Activated naive CD4-positive, alpha-beta T cell treated with anti-CD3 and anti-CD28 coated beads, Interleukin-2, amount 10 ng/mL, durations not matched to agents 7 days and 5 days (primary cell): ENCODE data around the gene ACSF3.
A peak's percentile ranks its signal among the peaks of the same experiment; 100 is the strongest.

Source experiments
- CTCF ChIA-PET: fragments of 350-600 bp; sonication (Branson Sonifier 250); formaldehyde crosslinking; loops from one replicate; lab custom pipeline; 2021; ENCODE audit warnings: antibody characterized with exemption; lab: Charles Lee
- DNase-seq: peaks from one replicate; pipeline ENCODE4 v3.0.0-alpha.2; 2020
- H3K27ac Mint-ChIP-seq: one replicate; pipeline ENCODE4 v1.8.0; 2021; ENCODE audit warnings: mild to moderate bottlenecking, moderate library complexity, mixed read lengths
- H3K27me3 Mint-ChIP-seq: one replicate; pipeline ENCODE4 v1.8.0; 2021; ENCODE audit warnings: mild to moderate bottlenecking, mixed read lengths
- H3K36me3 Mint-ChIP-seq: one replicate; pipeline ENCODE4 v1.8.0; 2021; ENCODE audit warnings: mixed read lengths
- H3K4me1 Mint-ChIP-seq: one replicate; pipeline ENCODE4 v1.8.0; 2021; ENCODE audit warnings: mixed read lengths
- H3K4me3 Mint-ChIP-seq: one replicate; pipeline ENCODE4 v1.8.0; 2021; ENCODE audit warnings: mild to moderate bottlenecking, moderate library complexity, mixed read lengths
- H3K9me3 Mint-ChIP-seq: one replicate; pipeline ENCODE4 v1.8.0; 2021; ENCODE audit warnings: mixed read lengths

The ACSF3 gene

GRCh38 chr16:89052191-89052889 lies 41.3 kb upstream of the ACSF3 start:
- Mint-ChIP-seq H3K27ac (no peak overlapping the region), H3K36me3 (no peaks in the 10 kb centered on the region), H3K9me3 (no peaks in the 10 kb centered on the region), H3K4me3 (peak overlapping the region; percentile 65), H3K4me1 (no peaks in the 10 kb centered on the region), H3K27me3 (peaks cover 12% of the 10 kb centered on the region)
- no peak for DNase-seq
- CTCF ChIA-PET: no interaction called here

DNA sequence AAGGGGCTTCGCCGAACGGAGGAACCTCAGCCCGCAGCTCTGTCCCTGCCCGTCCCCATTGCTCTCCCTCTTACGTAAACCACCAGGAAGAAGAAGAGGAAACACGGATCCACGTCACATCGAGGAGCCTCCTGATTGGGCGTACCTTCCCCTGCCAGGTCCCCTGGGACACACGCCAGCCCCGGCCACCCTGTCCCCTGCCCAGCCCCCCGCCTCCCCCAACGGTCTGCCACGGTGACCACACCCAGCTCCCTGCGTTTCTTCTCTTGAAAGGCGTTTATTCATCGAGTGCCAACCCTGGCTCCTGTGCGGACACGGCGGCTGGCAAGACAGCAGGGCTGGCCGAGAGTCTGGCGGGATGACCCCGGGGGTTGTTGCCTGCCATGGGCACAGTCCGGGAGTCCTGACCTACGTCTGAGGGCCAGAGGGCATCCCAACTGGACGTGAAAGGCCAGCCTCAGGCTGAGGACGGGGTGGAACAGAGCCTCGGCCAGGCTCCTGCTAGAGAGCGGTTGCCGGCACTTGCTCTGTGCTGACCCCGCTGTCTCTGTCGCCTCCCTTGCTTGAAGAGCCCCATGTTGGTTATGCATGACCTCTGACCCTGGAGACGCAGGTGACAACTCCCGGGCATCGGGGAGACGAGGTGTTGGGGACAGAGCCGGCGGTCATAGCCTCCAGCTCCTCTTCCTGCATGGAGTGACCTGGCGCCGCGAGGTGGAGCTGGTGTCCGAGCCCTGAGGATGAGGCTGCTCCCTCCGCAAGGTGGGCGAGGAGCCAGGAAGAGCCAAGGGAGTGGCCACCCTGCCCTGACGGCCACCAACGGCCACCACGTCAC lies 40.5 kb upstream of the ACSF3 start:
- Mint-ChIP-seq H3K36me3 (no peaks in the 10 kb centered on the region), H3K4me3 (peak overlapping the region; percentile 65), H3K27ac (no peak overlapping the region), H3K9me3 (no peaks in the 10 kb centered on the region), H3K4me1 (no peaks in the 10 kb centered on the region), H3K27me3 (peaks cover 12% of the 10 kb centered on the region)
- DNase-seq: no peak
- CTCF ChIA-PET: no interaction called here

DNA sequence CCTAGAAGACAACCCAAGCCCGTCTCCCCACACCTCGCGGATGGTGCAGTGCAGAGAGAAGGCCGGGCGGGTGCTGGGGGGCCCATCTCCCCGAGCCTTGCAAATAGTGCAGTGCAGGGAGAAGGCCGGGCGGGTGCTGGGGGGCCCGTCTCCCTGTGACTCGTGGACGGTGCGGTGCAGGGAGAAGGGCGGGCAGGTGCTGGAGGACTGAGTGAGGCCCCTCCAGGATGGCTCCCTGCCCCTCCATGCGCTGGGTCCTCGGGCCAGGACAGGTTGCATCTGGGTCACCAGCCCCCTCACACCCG lies 40.0 kb upstream of the ACSF3 start:
- no peaks in the 10 kb centered on the region for H3K4me1 Mint-ChIP-seq
- H3K4me3 Mint-ChIP-seq: no peak overlapping the region
- H3K36me3 Mint-ChIP-seq: no peaks in the 10 kb centered on the region
- no peak overlapping the region for H3K27ac Mint-ChIP-seq
- no peak for DNase-seq
- no peaks in the 10 kb centered on the region for H3K9me3 Mint-ChIP-seq
- H3K27me3 Mint-ChIP-seq: peaks cover 15% of the 10 kb centered on the region
- CTCF ChIA-PET: no interaction called here

DNA sequence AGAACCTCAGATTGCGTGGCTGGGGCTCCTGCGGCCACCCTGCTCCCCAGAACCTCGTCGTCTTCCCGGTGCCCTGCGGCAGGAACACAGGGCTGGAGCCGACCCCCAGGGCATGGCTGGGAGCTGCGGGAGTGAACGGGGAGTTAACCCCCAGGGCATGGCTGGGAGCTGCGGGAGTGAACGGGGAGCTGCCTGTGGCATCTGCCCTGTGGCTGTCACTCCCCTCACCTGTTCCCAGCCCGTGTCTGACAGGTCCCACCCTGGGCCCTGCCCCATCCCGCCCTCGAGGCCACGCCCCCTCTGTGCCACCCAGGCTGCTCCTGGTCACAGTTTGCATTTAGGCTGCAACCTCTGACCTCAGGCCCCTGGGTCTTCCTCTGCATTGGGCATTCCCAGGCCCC lies 39.4 kb upstream of the ACSF3 start:
- H3K9me3 Mint-ChIP-seq: no peaks in the 10 kb centered on the region
- no peak overlapping the region for H3K27ac Mint-ChIP-seq
- no peak overlapping the region for H3K4me3 Mint-ChIP-seq
- CTCF ChIA-PET: no interaction called here
- no peaks in the 10 kb centered on the region for H3K36me3 Mint-ChIP-seq
- peaks cover 12% of the 10 kb centered on the region for H3K27me3 Mint-ChIP-seq
- no peaks in the 10 kb centered on the region for H3K4me1 Mint-ChIP-seq
- no peak for DNase-seq

DNA sequence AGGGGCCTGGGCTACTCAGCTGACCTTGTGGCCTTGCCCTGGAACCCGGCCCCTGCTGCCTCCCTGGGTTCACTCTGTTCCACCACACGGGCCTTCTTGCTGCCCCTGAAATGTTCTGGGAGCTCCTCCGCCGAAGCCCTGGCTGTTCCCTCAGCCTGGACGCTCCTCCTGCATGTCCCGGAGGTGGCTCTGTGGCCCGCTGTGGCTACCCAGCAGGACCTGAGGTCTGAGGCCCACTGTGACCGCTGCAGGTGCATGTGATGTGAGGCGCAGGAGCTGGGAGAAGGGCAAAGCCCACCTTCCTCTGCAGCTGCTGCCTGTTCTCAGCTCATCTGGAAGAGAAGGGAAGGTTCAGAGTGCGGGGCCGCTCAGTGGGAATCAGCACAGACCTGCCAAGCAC lies 38.9 kb upstream of the ACSF3 start:
- Mint-ChIP-seq H3K36me3 (no peaks in the 10 kb centered on the region), H3K9me3 (no peaks in the 10 kb centered on the region), H3K4me3 (no peak overlapping the region), H3K4me1 (no peaks in the 10 kb centered on the region), H3K27ac (no peak overlapping the region), H3K27me3 (peaks cover 12% of the 10 kb centered on the region)
- no peak for DNase-seq
- CTCF ChIA-PET: no interaction called here

GRCh38 chr16:89055313-89055712 lies 38.3 kb upstream of the ACSF3 start:
- no peak overlapping the region for H3K27ac Mint-ChIP-seq

DNA sequence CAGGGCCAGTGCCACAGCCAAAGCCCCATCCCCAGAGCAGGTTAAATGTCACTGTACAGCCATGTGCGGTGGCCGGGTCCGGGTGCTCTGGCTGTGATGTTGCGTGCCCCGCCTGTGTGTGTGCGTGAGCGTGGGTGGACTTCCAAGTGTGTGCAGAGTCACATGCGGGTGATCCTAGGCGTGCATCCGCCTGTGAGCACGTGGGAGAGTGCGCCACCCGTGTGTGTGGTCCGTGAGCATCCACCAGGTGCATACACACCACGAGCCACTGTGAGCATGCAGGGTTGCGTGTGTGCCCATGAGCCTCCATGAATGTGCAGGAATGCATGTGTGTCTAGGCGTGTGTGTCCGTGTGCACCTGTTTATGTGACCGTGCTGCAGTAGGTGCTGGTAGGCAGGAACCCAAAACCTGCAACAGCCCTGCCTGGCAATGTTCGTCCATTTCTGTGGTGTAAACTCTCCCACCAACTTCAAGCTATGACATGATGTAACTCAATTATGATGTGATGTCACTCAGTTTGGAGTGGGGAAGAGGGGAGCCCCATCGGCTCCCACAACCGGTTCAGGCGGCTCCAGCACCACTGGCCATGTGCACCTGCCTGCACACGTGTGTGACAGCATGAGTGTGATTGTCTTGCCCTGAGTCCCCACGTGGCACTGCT lies 37.6 kb upstream of the ACSF3 start:
- DNase-seq: no peak
- Mint-ChIP-seq H3K27me3 (peaks cover 12% of the 10 kb centered on the region), H3K36me3 (no peaks in the 10 kb centered on the region), H3K4me3 (no peak overlapping the region), H3K4me1 (no peaks in the 10 kb centered on the region), H3K27ac (no peak overlapping the region), H3K9me3 (no peaks in the 10 kb centered on the region)
- CTCF ChIA-PET: no interaction called here

More at GRCh38 chr16:89055313-89055712, 38.3 kb upstream of the ACSF3 start:
- no peak for DNase-seq
- CTCF ChIA-PET: no interaction called here
- no peak overlapping the region for H3K4me3 Mint-ChIP-seq
- no peaks in the 10 kb centered on the region for H3K4me1 Mint-ChIP-seq
- peaks cover 12% of the 10 kb centered on the region for H3K27me3 Mint-ChIP-seq
- no peaks in the 10 kb centered on the region for H3K9me3 Mint-ChIP-seq
- no peaks in the 10 kb centered on the region for H3K36me3 Mint-ChIP-seq

DNA sequence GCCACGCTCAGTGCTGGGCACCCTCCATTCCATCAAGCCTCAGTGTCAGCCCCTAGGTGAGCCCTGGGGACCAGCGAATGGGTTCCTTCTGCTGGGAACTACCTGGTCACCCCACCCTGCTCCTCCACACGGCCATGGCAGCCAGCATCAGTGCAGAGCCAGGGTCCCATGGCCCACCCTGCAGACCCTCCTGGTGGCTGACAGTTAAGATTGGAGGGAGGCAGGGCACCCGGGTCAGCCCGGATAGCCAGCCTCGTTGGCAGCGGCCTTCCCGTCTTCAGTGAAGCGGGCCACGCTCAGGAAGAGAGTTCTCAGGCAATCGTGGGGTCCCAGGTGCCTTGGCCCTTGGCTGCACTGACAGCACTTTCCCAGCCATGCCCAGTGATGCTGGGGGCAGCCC lies 37.1 kb upstream of the ACSF3 start:
- CTCF ChIA-PET: no interaction called here
- no peaks in the 10 kb centered on the region for H3K36me3 Mint-ChIP-seq
- H3K27me3 Mint-ChIP-seq: peaks cover 12% of the 10 kb centered on the region

GRCh38 chr16:89057738-89058137 lies 35.9 kb upstream of the ACSF3 start:
- H3K4me1 Mint-ChIP-seq: no peaks in the 10 kb centered on the region

More for the DNA sequence above, 37.1 kb upstream of the ACSF3 start:
- Mint-ChIP-seq H3K9me3 (no peaks in the 10 kb centered on the region), H3K27ac (no peak overlapping the region), H3K4me1 (no peaks in the 10 kb centered on the region), H3K4me3 (no peak overlapping the region)
- DNase-seq: no peak

DNA sequence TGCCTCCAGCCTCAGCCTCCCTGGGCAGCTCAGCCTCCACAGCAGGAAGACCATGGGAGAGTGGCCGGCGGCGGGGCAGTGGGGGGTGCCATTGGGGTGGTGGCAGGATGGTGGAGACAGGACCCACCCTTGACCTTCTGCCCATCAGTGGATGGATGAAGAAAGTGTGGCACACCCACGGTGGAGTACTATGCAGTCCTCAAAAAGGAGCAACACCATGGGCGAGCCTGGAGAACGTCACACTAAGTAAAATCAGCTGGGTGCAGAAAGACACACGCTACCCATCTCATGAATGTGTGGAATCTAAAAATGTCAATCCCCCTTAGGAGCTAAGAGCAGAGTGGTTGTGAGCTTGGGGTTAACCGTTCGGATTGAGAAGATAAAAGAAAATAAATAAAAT lies 34.8 kb upstream of the ACSF3 start:
- H3K4me1 Mint-ChIP-seq: no peaks in the 10 kb centered on the region
- H3K27ac Mint-ChIP-seq: no peak overlapping the region
- no peaks in the 10 kb centered on the region for H3K36me3 Mint-ChIP-seq
- no peak overlapping the region for H3K4me3 Mint-ChIP-seq
- no peaks in the 10 kb centered on the region for H3K9me3 Mint-ChIP-seq
- no peak for DNase-seq
- CTCF ChIA-PET: no interaction called here
- peaks cover 4% of the 10 kb centered on the region for H3K27me3 Mint-ChIP-seq

More at GRCh38 chr16:89057738-89058137, 35.9 kb upstream of the ACSF3 start:
- no peak for DNase-seq
- Mint-ChIP-seq H3K27me3 (peaks cover 10% of the 10 kb centered on the region), H3K9me3 (no peaks in the 10 kb centered on the region), H3K36me3 (no peaks in the 10 kb centered on the region), H3K4me3 (no peak overlapping the region), H3K27ac (no peak overlapping the region)
- CTCF ChIA-PET: no interaction called here

DNA sequence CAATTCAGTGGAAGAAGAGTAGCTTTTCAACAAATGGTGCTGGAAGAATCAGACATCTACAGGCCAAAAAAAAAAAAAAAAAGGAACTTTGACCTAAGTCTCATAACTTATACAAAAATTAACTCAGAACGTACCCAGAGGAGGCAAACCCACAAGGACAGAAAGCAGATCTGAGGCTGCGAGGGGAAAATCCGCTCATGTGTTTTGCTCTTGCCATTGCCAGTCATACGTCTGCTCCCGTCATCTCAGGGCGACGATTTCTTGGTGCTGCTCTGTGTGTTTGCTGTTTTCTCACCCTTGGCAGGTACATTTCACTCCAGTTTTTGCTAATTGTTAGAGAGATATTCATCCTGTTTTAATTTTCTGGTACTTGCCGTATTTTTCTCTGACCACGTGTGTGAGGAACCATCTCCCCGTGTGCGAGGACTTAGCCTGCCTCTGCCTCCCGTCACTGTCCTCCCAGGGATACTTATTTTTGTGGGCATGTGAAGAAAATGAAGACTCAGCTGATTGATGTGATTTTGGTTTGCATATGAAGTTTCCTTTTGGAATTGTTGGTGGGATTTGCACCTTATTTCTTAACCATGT lies 33.4 kb upstream of the ACSF3 start:
- Mint-ChIP-seq H3K4me1 (no peaks in the 10 kb centered on the region), H3K36me3 (no peaks in the 10 kb centered on the region), H3K27me3 (peaks cover 4% of the 10 kb centered on the region), H3K4me3 (no peak overlapping the region), H3K9me3 (no peaks in the 10 kb centered on the region), H3K27ac (no peak overlapping the region)
- DNase-seq: no peak
- CTCF ChIA-PET: no interaction called here

- no peaks in the 10 kb centered on the region for H3K4me1 Mint-ChIP-seq
- CTCF ChIA-PET: no interaction called here
- H3K27me3 Mint-ChIP-seq: peaks cover 4% of the 10 kb centered on the region
- H3K9me3 Mint-ChIP-seq: no peaks in the 10 kb centered on the region
- no peak for DNase-seq
- H3K27ac Mint-ChIP-seq: no peak overlapping the region
- no peaks in the 10 kb centered on the region for H3K36me3 Mint-ChIP-seq
- H3K4me3 Mint-ChIP-seq: no peak overlapping the region
Measured at GRCh38 chr16:89061086-89061485, 32.6 kb upstream of the ACSF3 start.

- Mint-ChIP-seq H3K36me3 (no peaks in the 10 kb centered on the region), H3K27me3 (peaks cover 4% of the 10 kb centered on the region), H3K9me3 (no peaks in the 10 kb centered on the region), H3K4me1 (no peaks in the 10 kb centered on the region), H3K27ac (no peak overlapping the region), H3K4me3 (no peak overlapping the region)
- CTCF ChIA-PET: no interaction called here
- no peak for DNase-seq
Measured at GRCh38 chr16:89061590-89062380, 31.9 kb upstream of the ACSF3 start.
